Lower lobe of right lung (tissue), 2 donors: ENCODE results near the gene THBS1. TPM values are rescaled to one million over a fixed set of nuclear protein-coding genes. Genes with fewer than 3 reads are reported as not detected.

Experiments
- ATAC-seq, 2 donors: fragments of 200-7000 bp; cut with Tn5 transposase; one replicate each; pipeline ENCODE4 v1.9.1; 2020 to 2022; ENCODE audit warnings: mild to moderate bottlenecking in 2 of 2, moderate library complexity in 2 of 2
- DNase-seq: peaks from one replicate; pipeline ENCODE4 v3.0.0-alpha.2; 2020
- H3K27ac ChIP-seq: fragments of 200-600 bp; one replicate; pipeline ENCODE4 v1.8.0; 2022
- H3K27me3 ChIP-seq: fragments of 200-600 bp; one replicate; pipeline ENCODE4 v1.8.0; 2022; ENCODE audit warnings: low read depth
- H3K36me3 ChIP-seq: fragments of 200-600 bp; one replicate; pipeline ENCODE4 v1.8.0; 2022; ENCODE audit warnings: mild to moderate bottlenecking
- H3K4me1 ChIP-seq: fragments of 200-600 bp; one replicate; pipeline ENCODE4 v1.8.0; 2022
- H3K4me3 ChIP-seq: fragments of 200-600 bp; one replicate; pipeline ENCODE4 v1.8.0; 2022; ENCODE audit warnings: mild to moderate bottlenecking
- H3K9me3 ChIP-seq: fragments of 200-600 bp; one replicate; pipeline ENCODE4 v1.8.0; 2022
- intact Hi-C: fragments of 100-400 bp; cut with DNase I; formaldehyde crosslinking; loops from one replicate; pipeline ENCODE4 v1.11.0; 2022
- total RNA-seq: library from RNA; stranded (reverse); fragmentation: NEBNext Ultra II Directional; extraction: Animal tissue kit (Norgen Biotek cat#: 25700); gene quantifications from one replicate; pipeline ENCODE4 v1.2.1, GENCODE V29; 2021
- TF ChIP-seq, protein P1 (sequence below): fragments of 200-600 bp; IDR thresholded peaks from one replicate; pipeline ENCODE4 v1.8.0; 2022; ENCODE audit warnings: antibody characterized with exemption, mild to moderate bottlenecking
- donor health status: DM: no; HTN: yes; CAD: no; lungs with severe emphysema.

Gene THBS1
- total RNA-seq, 1 donor from 2014 or later = 226 TPM

DNA sequence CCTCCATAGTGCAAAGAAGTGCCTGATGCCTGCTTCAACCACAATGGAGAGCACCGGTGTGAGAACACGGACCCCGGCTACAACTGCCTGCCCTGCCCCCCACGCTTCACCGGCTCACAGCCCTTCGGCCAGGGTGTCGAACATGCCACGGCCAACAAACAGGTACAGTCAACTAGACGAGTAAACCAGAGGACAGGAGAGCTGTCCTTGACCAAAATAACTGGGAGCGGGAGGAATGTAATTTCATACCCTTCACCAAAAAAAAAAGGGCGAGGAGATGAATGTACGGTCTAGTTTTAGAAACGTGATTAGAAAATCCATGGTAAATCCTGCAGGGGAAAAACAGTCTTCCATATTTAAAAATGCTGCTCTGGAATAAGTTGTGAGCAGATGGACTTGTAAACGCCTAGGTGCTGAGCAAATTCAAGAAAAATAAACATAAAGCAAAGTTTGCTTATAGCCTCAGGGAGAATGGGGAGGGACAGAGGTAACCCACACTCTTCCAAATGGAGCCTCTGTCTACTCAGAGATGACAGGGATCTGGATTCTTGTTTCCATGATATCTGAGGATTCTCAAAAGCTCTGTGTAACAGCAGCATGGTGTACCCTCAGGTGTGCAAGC, 8.4 kb downstream of the THBS1 start:
- Histone ChIP-seq H3K36me3 (peaks cover 100% of the 10 kb centered on the region), H3K9me3 (no peaks in the 10 kb centered on the region), H3K27me3 (no peaks in the 10 kb centered on the region), H3K4me3 (no peak overlapping the region), H3K27ac (no peak overlapping the region), H3K4me1 (peaks cover 17% of the 10 kb centered on the region)
- TF ChIP-seq, protein P1, sequence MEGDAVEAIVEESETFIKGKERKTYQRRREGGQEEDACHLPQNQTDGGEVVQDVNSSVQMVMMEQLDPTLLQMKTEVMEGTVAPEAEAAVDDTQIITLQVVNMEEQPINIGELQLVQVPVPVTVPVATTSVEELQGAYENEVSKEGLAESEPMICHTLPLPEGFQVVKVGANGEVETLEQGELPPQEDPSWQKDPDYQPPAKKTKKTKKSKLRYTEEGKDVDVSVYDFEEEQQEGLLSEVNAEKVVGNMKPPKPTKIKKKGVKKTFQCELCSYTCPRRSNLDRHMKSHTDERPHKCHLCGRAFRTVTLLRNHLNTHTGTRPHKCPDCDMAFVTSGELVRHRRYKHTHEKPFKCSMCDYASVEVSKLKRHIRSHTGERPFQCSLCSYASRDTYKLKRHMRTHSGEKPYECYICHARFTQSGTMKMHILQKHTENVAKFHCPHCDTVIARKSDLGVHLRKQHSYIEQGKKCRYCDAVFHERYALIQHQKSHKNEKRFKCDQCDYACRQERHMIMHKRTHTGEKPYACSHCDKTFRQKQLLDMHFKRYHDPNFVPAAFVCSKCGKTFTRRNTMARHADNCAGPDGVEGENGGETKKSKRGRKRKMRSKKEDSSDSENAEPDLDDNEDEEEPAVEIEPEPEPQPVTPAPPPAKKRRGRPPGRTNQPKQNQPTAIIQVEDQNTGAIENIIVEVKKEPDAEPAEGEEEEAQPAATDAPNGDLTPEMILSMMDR = no peak
- ATAC-seq (no peak), DNase-seq (no peak)
- intact Hi-C loops = loop anchor here (10.0 kb wide), 1 partner anchor 415 kb away; no protein-coding TSS in a partner anchor

DNA sequence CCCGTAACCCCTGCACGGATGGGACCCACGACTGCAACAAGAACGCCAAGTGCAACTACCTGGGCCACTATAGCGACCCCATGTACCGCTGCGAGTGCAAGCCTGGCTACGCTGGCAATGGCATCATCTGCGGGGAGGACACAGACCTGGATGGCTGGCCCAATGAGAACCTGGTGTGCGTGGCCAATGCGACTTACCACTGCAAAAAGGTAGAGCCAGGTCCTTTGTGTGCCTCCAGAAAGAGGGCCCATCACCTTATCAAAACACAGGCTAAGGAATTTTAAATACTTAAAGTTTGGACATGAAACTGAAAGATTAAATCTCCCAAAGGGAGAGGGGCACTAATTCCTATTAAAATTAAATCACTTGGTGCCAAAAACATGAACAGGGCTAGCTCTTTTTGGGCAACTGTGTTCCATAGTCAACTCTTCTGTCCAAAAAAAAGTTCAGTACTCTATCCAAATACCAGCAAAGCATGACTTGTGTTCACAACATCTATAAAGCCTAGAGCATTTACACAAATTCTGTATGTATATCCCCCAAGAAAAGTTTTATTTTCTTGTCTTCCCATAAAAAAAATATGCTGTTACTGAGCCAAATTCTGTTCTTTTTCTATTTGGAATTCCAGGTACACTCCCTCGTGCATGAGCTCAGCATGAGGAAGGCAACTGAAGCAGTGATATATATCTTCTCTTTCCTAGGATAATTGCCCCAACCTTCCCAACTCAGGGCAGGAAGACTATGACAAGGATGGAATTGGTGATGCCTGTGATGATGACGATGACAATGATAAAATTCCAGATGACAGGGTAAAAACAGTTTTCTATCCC, 9.2 kb downstream of the THBS1 start:
- Histone ChIP-seq H3K27ac (no peak overlapping the region), H3K9me3 (no peaks in the 10 kb centered on the region), H3K27me3 (no peaks in the 10 kb centered on the region), H3K36me3 (peaks cover 100% of the 10 kb centered on the region), H3K4me3 (no peak overlapping the region), H3K4me1 (peaks cover 12% of the 10 kb centered on the region)
- intact Hi-C loops = loop anchor here (10.0 kb wide), 1 partner anchor 415 kb away; no protein-coding TSS in a partner anchor
- TF ChIP-seq, protein P1 = no peak
- ATAC-seq = no peak
- DNase-seq = no peak

DNA sequence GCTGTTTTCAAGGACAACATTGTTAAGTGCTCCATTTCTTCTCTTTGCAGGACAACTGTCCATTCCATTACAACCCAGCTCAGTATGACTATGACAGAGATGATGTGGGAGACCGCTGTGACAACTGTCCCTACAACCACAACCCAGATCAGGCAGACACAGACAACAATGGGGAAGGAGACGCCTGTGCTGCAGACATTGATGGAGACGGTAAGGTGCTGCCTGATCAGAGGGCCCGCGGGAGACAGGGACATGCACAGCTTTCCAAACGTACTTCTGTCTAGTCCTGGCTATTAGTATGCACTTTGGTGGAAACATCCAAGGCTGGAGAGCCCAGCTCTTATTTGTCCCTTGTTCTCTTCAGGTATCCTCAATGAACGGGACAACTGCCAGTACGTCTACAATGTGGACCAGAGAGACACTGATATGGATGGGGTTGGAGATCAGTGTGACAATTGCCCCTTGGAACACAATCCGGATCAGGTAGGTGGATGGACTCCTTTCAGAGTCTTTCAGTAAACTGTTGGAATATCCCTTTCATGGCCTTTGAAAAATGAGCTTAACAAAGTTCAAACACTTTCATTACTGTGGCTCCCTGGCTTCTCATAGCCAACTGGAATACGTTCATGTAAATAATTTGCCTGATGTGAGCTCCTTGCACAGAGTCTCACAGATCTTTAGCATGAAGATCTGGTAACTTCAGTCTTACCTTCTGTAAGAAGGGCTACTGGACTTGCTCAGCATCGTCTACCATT, 10.4 kb downstream of the THBS1 start:
- H3K9me3 ChIP-seq = no peaks in the 10 kb centered on the region
- intact Hi-C loops = no loop called here
- no peak overlapping the region for H3K27ac ChIP-seq
- H3K27me3 ChIP-seq = no peaks in the 10 kb centered on the region
- TF ChIP-seq, protein P1 = no peak
- H3K4me3 ChIP-seq = no peak overlapping the region
- peaks cover 100% of the 10 kb centered on the region for H3K36me3 ChIP-seq
- no peak for DNase-seq
- H3K4me1 ChIP-seq = peaks cover 1% of the 10 kb centered on the region
- ATAC-seq = no peak

DNA sequence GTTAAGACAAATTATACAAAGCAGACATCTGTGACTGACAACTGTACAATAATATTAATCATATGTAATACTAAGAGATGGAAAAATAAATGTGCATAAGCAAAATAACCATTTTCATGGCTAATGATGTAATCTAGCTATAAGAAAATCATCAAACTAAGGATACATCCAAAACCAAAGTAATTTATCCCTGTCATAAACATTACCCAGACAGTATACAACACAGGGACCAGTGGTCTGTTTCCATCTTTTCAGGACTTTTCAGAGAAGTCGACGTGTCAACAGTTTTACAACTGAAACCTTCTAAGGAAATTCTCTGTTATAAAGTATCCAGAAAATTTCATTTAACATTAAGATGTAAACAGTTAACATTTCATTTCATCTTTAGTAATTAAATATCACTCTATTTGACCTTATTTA, 11.0 kb downstream of the THBS1 start:
- TF ChIP-seq, protein P1 = no peak
- H3K9me3 ChIP-seq = no peaks in the 10 kb centered on the region
- H3K4me3 ChIP-seq = no peak overlapping the region
- H3K27ac ChIP-seq = no peak overlapping the region
- H3K27me3 ChIP-seq = no peaks in the 10 kb centered on the region
- peaks cover 97% of the 10 kb centered on the region for H3K36me3 ChIP-seq
- no peaks in the 10 kb centered on the region for H3K4me1 ChIP-seq
- intact Hi-C loops = no loop called here
- ATAC-seq (no peak), DNase-seq (no peak)

DNA sequence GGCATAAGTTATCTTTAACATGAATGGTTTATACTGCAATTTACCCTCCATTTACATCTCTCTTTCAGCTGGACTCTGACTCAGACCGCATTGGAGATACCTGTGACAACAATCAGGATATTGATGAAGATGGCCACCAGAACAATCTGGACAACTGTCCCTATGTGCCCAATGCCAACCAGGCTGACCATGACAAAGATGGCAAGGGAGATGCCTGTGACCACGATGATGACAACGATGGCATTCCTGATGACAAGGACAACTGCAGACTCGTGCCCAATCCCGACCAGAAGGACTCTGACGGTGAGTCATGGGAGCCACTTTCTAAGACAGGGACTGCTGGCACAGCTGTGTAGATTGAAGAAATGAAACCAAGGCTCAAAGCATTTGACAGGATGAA, 11.6 kb downstream of the THBS1 start:
- intact Hi-C loops = no loop called here
- Histone ChIP-seq H3K4me3 (no peak overlapping the region), H3K36me3 (peaks cover 91% of the 10 kb centered on the region), H3K27me3 (no peaks in the 10 kb centered on the region), H3K4me1 (no peaks in the 10 kb centered on the region), H3K27ac (no peak overlapping the region), H3K9me3 (no peaks in the 10 kb centered on the region)
- ATAC-seq (no peak), DNase-seq (no peak)
- TF ChIP-seq, protein P1 = no peak
